CD4-positive, alpha-beta T cell treated with Interleukin-10 for 1 hour (primary cell): ENCODE data around the gene SPTLC2.
A peak's percentile ranks its signal among the peaks of the same experiment; 100 is the strongest.

Experiments used
- DNase-seq: peaks from one replicate; pipeline ENCODE4 v3.0.0-alpha.2; 2020

Gene SPTLC2

DNA sequence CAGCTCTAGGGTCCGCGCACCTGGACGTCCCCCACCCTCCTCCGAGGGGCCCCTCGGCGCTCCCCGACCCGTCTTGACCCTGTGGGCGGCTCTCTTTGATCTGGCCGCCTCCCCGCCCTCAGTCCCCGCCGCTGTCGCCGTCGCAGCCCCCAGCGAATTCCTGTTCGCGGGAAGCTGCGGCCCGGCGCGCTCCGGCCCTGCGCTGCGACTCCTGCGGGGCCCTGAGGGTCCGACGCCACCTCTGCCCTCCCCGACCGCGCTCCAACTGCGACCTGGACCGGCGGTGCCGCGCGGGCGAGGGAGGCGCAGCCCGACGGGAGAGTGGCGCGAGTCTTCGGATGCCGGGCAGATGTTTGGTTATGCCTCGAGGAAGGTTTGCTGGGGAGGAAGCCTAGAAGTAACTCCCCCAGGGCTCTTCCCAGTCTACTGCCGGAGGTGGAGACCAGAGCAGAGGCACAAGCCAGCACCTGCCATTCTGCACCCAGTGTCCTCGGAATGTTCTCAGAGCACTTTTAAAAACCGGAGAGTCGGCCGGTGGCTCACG is 117.4 kb downstream of the SPTLC2 start:
- no peak for DNase-seq

DNA sequence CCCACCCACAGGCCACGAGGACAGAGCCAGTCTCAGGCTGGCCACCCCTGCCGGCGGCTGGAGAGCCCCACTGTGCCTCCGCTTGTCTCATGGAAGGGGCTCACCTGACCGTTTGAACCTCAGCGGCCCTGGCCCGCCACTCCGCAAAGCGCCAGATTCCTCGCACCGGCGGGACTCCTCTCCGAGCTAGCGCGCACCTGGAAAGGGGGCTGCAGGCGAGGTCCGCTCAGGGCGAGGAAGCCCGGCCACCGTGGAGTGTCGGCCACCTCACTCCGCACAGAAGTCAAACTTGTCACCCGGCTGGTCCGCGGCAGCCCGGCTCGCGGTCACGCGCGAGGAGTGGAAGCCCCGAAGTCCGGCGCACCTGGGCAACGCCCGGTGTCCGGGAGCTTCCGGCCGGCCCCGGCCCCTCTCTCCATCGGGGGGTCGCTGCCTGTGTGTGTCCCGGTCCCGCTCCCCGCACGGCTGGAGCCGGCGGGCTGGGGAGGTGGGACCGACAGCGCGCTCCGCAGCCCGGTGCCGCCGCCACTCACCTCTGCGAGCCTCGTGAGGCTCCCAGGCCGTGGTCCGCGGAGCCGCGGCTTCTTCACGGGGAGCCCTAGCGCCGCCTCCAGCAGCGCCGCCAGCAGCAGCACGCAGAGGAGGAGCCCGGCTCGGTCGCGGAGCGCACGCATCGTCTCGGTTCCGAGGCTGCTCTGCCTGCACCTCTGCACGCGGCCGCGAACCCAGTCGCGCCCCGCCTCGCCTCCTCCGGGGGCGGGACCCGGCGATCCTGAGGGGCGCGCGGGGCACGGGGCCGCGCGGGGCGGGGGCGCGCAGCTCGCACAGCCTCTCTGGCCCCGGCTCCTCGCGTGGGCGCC is 118.1 kb downstream of the SPTLC2 start, which contains the start of gene ISM2:
Gene ISM2 (minus strand): TSS at position 697 of the 860 bp plus-strand sequence. CDS start 23 bp downstream, at position 674.
- peak; percentile 26 for DNase-seq

DNA sequence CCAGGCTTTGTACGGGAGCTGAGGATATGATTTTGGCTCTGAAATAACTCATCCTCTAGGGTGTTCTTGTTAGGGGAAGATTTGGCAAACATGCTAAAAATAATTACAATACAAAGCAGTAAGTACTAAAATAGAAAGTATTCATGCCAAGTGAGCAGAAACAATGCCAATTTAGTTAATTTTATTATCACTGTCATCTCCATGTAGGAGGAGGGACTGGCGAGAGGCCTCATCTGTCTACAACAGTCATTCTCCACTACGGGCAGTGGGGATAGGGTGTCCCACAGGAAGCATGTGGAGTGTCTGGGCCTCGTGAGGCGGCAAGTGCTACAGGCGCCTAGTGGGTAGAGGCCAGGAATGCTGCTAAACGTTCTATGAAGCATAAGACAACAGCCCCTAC is 121.1 kb downstream of the SPTLC2 start:
- DNase-seq, result no peak

DNA sequence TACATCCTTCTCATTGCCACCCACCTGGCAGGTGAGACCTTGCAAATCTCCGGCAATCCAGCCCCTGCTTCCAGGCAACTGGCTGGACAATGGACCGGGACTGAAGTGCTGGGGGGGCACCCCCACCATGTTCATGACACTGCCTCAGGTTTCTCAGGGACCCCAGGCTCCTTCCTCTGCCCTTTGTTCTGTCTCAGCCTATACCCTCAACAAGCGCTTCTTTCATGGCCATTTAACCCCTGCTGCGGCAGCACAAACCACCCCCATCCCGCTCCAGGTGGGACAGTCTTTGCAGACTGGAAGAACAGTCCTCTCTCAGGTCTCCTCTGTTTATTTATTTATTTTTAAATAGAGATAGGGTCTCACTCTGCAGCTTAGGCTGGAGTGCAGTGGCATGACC is 125.4 kb downstream of the SPTLC2 start:
- no peak for DNase-seq

DNA sequence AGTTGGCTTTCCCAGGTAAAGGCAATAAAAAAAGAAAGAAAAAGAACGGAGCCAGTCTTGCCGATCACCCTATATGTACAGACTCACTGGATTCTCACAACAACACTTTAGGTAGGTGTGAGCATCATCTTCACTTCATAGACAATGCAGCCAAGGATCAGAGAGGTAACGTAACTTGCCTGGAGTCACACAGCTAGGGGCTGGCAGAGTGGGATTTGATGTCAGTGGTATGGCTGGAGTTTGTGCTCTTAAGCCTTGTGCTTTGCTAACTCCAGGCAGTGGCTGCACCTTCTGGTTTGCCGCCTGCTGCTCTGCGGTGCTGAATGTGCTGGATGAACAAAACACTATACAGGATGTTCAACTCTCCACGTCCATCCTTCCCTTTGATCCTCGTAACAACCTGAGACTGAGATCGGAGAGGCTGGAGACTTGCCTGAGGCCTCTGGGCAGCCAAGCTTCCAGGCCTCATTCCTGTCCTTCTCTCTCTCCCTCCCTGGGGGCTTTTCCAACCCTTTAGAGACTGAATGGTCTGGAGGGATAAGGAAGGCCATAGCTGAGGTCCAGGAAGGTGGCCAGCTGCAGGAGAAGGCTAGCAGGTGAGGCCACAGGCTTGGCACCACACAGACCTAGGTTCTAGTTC is 126.0 kb downstream of the SPTLC2 start:
- no peak for DNase-seq

DNA sequence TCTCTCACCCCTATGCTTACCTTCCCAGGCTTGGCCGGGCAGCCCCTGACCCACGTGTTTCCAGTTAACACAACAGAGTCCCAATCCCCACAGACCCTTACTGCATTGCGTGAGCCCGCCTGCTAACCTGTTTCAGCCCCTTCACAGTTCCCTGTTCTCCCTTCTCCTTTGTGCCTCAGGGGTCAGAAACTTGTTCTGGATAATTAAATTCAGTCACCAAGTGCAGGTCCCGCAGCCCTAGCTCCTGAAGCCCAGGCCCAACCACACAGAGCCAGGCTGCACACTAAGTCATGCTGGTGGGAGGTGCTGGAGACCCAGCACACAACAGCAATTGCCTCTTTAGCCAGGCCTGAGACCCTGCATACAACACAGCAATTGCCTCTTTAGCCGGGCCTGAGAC is 127.4 kb downstream of the SPTLC2 start:
- DNase-seq, result no peak

DNA sequence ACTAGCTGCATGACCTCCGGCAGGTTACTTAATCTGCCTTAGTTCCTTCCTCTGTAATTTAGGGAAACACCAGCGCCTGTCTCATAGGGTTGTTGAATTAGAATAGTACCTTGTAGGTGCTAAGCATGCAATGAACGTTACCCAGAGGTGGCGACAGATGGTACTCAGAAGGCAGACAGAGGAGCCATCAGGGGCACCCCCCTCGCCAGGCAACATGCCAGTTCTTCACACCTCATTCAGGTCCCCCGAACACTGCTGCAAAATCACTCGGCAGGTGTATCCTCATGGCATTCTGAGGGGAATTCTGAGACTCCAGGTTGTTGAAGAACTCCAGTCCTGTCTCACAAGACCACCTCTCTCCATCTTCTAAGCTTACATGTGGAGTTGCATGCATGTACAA is 127.9 kb downstream of the SPTLC2 start:
- DNase-seq, result no peak

DNA sequence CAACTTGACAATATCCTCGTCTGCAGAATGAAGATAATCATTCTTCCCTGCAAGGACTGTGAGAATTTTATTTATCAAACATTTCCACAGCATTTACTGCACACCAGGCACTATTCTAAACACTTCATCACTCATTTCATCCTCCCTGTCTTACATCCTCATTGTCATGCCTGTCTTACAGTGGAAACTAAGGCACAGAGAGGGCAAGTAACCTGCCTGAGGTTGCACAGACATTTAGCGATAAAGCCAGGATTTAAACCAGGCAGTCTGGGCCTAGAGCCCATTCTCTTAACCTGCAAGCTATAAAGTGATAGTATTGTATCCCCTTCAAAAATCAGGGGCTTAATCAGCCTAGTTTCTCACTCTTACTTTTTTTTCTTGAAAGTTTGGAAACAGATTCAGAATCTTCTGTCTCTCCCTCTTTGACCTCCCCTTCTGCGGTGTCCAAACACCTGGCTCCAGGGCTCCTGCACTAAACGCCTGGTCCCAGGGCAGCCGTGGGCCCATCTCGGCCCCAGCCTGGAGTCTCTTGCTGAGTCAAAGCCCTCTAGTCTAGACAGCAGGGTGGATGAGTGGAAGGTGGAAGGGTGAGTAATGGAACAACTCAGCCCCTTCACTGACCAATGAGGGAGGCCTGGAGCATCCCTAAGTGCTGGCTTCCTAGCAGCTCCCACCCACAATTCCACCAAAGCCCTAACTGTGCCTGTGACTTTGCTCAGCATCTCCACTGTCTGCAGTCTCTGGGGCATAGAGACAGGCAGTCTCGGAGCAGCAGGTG is 130.3 kb downstream of the SPTLC2 start:
- DNase-seq, result no peak

DNA sequence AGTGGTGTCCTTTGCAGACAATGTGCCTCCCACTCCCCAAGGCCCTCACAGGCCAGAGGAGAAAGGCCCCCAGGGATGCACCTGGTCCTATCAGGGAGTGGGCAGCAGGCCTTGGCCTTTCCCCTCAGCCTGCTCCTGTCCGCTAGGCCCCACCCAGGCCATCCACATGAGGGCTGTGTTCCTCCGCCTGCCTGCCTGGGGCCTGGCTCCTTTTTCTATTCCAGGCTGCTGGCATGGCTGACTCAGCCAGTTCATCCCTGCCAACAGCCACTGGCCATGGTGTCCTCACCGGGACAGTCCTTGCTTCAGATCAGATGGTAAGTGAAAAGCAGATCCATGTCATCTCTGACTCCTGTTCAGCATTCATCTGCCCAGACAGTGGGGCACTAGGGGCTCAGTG is 131.2 kb downstream of the SPTLC2 start:
- DNase-seq, result no peak

DNA sequence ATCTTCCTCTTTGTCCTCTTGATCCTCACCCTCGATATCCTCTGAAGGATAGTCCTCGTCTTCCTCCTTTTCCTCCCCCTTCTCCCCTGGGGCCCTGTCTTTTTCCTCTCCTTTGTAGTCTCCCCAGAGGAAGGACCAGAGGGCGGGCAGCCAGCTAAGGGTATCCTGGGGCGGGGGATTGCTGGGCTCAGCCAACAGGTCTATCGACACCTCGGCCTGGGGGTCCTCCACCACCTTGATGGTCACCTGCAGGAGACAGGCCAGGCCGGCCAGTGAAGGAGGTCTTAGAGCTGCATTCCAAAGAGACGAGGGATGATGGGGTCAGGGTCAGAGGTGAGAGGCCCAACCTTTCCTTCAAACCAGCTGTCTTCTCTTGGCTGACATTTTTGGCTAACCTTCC is 134.0 kb downstream of the SPTLC2 start:
- no peak for DNase-seq

DNA sequence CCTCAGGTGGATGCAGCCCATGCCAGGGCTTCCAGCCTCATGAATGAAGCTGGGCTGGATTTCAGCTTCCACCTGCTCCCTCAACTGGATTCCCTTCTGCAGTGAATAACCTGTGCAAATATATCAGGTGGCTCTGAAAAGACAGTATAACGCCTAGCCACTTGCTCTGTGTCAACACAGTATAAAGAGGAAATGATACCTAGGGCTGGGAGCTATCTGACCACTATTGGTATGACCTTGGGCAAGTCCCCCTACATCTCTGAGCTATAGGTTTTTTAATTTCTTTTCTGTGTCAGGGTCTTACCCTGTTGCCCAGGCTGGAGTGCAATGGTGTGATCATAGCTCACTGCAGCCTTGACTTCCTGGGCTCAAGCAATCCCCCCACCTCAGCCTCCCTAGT is 137.6 kb downstream of the SPTLC2 start:
- no peak for DNase-seq

DNA sequence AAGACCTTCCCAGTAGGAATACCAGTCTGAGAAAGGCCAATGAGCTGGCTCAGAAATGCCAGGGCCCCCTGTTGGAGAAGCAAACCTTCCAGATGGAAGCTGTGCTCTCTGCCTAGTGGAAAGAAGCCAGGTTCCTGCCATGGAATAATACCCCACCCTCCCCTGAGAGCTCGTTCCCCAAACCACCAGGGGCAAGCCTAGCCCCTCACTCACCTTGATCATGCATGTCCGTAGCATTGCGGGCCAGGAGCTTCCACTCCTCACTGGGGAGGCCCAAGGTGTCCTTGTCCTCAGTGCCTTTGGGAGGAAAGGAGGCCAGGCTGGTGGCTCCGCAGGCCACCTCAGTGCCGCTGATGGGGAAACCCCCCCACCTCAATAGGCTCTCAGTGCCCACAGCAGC is 138.4 kb downstream of the SPTLC2 start:
- DNase-seq, result no peak

DNA sequence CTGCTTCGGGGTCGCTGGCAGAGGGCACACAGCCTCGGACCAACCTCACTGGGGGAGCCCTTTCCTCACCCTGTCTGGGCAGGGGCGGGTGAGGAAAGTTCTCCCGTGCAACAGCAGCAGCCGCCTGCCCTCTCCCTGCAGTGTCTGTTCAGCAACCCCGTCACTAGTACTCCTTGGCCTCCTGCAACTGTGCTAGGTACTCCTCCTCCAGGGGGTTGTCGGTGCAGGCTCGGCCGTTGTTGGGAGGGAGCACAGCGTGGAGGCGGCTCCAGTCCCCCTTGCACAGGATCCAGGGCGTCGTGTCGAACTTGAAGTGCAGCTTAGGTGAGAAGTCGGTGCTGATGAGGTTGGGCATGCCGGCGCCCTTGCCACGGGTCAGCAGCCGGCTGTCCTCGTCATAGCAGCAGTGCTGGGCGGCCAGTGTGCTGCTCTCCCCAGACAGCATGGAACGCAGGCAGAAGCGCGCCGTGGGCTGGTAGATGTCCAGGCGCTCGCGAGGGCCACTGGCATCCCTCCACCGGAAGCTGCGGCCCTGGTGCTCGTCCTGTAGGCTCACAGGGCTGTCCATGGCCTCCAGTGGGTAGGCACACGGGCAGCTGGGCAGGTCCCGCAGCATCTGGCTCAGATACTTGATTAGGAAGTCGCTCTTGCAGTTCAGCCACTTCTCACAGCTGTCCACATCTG is 140.9 kb downstream of the SPTLC2 start:
- DNase-seq, result no peak

DNA sequence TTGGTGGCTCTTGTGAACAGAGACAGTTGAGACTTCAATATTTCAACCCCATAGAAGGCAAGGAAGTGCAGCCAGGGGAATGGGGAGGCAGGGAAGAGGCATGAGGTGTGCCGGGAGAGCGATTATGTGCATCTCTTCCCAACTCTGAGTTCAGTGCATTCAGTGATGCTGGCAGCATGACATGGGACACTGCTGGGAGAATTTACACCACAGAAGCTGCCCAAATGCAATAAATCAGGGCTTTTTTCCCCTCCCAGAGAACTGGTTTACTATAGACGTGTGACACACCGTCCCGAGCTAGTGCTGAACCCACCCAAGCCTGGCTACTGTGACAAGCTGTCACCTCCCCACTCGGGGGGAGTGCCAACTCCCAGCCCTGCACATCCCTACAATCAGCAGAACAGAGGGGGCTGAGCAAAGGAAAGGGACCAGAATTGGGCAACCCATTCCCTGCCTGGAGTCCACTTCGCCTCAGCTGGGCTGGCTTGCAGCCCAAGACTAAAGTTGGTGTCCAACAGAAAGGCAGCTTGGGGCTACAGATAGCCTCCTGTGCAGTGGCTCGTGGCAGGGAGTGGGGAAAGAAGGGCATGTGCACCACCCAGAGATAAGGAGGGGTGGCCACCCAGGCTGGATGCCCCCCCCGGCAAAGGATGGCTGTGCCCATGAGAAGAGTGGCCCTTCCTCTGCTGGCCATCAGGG is 141.8 kb downstream of the SPTLC2 start:
- no peak for DNase-seq

DNA sequence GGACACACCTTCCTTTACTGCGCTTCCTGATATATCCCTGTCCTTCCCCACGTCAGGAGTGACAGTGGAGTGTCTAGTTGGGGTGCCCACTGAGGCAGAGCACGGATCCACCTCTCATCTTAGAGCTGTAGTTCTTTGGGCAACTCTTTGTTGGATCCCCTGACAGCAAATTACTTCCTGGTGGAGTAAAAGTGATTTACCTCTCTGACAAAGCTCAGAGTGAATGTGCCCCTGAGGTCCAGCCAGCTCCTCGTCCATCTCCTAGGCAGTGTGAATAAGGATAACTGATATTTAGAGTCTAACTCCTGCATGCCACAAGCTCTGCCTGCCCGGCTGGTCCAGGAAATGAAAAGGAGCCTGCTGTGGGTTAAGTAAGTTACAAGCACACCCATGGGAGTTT is 142.5 kb downstream of the SPTLC2 start:
- no peak for DNase-seq

DNA sequence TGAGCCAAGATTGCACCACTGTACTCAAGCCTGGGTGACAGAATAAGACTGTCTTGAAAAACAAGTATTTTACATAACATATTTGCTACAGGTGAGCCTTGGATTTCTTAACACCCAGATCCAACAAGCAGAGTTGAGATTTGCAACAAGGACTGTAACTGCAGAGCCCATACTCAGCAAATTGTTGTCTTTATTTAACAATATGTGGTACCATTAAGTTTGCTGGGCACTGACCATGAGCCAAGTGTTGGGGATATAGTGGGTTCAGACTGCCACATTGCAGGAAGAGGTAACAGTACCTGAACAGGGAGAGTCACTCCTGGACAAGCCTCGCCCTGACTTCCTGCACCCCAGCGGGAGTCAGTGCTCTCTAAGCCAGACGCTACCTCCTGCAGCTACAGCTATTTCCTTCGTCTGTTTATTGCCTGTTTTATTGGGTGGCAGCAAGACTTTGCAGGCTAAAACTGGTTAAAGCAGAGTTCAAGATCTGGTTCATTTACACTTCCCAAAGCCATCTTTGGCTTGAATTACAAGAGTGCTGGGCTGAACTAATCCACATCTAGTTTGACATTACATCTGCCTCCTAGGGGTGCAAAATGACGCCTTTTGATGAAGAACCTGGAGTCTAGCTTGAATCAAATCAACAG is 146.1 kb downstream of the SPTLC2 start:
- no peak for DNase-seq

DNA sequence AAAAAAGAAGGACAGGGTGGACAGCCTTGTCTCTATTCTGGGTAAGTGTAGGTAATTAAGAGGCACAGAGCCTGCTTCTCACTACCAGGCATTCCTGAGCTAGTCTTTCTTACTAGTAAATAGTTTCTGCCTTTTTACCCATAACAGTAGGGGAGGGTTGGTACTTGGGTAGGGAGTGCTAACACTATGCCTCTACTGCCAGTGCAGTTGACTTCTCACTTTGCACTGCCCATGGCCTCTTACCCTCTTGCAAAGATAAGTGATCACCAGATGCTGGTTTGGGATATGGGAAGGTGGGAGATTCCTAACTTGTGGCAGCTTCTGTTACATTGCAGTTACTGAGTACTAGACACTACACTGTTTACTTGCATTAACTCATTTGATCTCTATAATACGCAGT is 146.9 kb downstream of the SPTLC2 start:
- no peak for DNase-seq

DNA sequence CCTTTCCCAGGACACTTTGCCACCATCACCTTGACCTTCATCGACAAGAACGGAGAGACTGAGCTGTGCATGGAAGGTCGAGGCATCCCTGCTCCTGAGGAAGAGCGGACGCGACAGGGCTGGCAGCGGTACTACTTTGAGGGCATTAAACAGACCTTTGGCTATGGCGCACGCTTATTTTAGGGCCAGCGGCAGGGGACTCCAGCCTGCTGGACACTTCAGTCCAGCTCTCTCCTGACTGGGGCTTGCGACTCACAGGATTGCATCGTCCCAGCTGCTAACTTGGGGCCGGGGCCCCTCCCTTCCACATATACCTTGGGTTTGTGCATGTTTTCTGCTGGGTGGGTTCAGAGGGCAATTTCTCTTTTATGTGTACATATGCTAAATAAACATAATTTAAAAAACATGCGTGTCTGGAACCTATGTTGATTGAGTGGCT is 147.4 kb downstream of the SPTLC2 start:
- no peak for DNase-seq

DNA sequence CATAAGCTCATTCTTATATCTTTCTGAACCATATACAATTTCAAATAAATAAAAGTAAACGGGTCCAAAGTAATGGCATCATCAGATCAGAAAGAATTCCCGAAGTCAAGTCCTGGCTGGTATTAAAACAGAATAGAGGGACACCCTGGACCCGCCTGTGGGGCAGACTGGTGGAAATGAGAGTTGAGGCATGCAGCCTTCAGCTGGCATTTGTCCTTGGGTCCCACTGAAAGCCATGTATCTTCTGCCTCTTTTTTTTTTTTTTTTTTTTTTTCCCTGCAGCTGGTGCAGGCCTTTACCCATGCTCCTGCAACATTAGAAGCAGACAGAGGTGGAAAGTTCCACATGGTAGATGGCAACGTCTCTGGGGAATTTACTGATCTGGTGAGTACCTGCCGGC is 148.6 kb downstream of the SPTLC2 start:
- no peak for DNase-seq

DNA sequence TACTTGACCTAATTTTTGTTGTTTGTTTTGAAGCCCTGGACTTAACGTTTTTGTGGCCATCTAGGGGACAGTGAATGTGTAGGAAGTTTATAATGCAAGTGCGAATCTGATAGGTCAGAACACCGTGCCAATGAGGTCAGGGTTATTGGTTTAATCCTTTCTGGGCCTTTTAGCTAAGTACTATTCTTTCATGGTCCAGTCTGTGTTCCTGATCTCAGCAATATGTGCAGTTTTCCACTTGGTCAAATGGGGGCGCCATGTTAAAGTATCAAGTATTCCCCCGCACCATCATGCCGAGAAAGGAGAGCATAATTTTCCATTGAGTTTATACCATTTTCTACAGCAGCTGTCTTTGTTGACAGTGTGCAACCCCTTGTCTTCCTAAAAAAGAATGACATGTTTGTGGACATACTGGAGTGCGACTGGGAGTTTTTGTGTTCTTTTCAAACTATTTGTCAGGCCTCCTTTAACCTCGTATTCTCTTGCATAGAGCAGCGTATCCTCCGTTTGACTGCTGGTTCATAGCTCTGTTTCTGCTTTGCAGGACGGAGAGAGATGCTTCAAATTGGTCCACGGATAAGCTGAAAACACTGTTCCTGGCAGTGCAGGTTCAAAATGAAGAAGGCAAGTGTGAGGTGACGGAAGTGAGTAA is 157.2 kb downstream of the SPTLC2 start:
- DNase-seq, result peak; percentile 70
